Breast epithelium (tissue), 4 donors: Measurements from ENCODE around the gene ALDH3A1. TPM values are rescaled to one million over a fixed set of nuclear protein-coding genes. Genes with fewer than 3 reads are reported as not detected.

Experiments
- DNase-seq, 2 donors: peaks; one replicate each; pipeline ENCODE4 v3.0.0-alpha.2; 2019; ENCODE audit warnings: low spot score in 2 of 2
- H3K27ac ChIP-seq, 2 donors: fragments of 200-600 bp; sonication (generic) in 1 of 2; one replicate each; pipeline ENCODE4 v1.5.1; 2016 to 2019; ENCODE audit warnings: mild to moderate bottlenecking in 1 of 2
- H3K27me3 ChIP-seq, 2 donors: fragments of 200-600 bp; sonication (generic) in 1 of 2; one replicate each; pipeline versions ENCODE4 v1.5.1 to v1.6.0; 2017 to 2019; ENCODE audit warnings: control low read depth in 1 of 2, mild to moderate bottlenecking in 1 of 2
- H3K36me3 ChIP-seq: fragments of 200-600 bp; one replicate; pipeline ENCODE4 v1.5.1; 2019
- H3K4me1 ChIP-seq, 2 donors: fragments of 200-600 bp; sonication (generic); one replicate each; pipeline ENCODE4 v1.5.1; 2016 to 2019; ENCODE audit warnings: control low read depth in 1 of 2
- H3K4me3 ChIP-seq, 3 donors: fragments of 200-600 bp; sonication (generic); 1 replicate in 2 of 3; 2 replicates in 1 of 3; pipeline ENCODE4 v1.5.1; 2016 to 2019; ENCODE audit warnings: mild to moderate bottlenecking in 3 of 3, moderate library complexity in 2 of 3
- H3K9me3 ChIP-seq, 2 donors: fragments of 200-600 bp; sonication (generic) in 1 of 2; one replicate each; pipeline ENCODE4 v1.5.1; 2016 to 2019; ENCODE audit warnings: control low read depth in 1 of 2
- POLR2A ChIP-seq: fragments of 450-650 bp; IDR thresholded peaks from one replicate; pipeline ENCODE4 v1.6.1; 2016; ENCODE audit warnings: antibody characterized with exemption, mild to moderate bottlenecking, moderate library complexity
- POLR2AphosphoS5 ChIP-seq, 3 donors: sonication (generic); formaldehyde crosslinking; IDR thresholded peaks; one replicate each; pipeline ENCODE4 v1.6.1; 2017; ENCODE audit warnings: antibody characterized with exemption in 3 of 3
- intact Hi-C: fragments of 100-400 bp; cut with DNase I; formaldehyde crosslinking; loops from one replicate; pipeline ENCODE4 v1.15.1; 2023; ENCODE audit warnings: low total_unique reads
- total RNA-seq, 3 donors: library from RNA; depleted of rRNA; stranded (reverse); fragments of >200 nt; gene quantifications; one replicate each; pipeline ENCODE4 v1.1.0, GENCODE V29; 2016
- TF ChIP-seq, protein P1 (sequence below), 3 donors: fragments of 450-650 bp; IDR thresholded peaks; one replicate each; pipeline ENCODE4 v1.5.1; 2016 to 2017; ENCODE audit warnings: antibody characterized with exemption in 3 of 3, mild to moderate bottlenecking in 3 of 3, moderate library complexity in 3 of 3

ALDH3A1 gene
- total RNA-seq, 3 donors from 2014 or later: 1.1 to 5.6 (median 2.0) TPM

DNA sequence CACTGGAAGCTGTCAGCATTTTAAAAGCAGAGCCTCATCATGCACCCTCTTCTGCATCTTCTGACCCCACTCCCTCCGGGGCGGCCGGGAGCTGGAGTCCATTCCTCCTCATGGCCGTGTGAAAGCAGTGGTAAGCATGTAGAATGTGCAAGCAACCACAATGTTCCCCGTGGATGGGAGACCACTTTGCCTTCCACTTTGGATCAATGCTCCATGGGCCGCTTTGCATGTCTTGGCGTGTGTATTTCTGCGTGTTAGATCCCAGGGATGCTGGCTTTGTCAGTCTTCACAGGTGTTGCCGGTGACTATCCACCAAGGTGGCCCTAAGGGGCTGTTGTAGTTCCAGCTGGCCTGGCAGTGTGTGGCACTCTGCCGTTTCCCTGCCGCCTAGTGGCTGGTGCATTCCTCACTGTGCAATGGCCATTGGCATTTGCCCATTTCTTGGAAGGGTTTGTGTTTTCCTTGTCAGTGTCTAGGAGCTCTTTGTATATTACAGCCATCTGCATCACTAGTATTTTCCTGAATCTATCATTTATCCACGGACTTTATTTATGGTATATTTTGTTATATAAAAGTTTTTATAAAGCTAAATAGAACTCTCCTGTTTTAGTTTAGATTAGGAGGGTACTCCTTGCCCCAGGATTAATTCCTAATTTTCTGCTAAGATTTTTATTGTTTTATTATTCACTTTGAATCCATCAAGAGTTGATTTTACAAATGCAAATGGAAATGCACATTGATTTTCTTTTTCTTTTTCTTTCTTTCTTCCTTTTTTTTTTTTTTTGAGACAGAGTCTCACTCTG lies 5.8 kb upstream of the ALDH3A1 start:
- intact Hi-C loops: no loop called here
- Histone ChIP-seq H3K27me3 (no peaks in the 10 kb centered on the region), H3K9me3 (no peaks in the 10 kb centered on the region), H3K4me3 (peak overlapping the region in 1 of 3 donors; percentile 43), H3K36me3 (no peaks in the 10 kb centered on the region), H3K4me1 (no peaks in the 10 kb centered on the region), H3K27ac (peak overlapping the region; percentile 76 to 85)
- TF ChIP-seq, protein P1, sequence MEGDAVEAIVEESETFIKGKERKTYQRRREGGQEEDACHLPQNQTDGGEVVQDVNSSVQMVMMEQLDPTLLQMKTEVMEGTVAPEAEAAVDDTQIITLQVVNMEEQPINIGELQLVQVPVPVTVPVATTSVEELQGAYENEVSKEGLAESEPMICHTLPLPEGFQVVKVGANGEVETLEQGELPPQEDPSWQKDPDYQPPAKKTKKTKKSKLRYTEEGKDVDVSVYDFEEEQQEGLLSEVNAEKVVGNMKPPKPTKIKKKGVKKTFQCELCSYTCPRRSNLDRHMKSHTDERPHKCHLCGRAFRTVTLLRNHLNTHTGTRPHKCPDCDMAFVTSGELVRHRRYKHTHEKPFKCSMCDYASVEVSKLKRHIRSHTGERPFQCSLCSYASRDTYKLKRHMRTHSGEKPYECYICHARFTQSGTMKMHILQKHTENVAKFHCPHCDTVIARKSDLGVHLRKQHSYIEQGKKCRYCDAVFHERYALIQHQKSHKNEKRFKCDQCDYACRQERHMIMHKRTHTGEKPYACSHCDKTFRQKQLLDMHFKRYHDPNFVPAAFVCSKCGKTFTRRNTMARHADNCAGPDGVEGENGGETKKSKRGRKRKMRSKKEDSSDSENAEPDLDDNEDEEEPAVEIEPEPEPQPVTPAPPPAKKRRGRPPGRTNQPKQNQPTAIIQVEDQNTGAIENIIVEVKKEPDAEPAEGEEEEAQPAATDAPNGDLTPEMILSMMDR (IDR thresholded peaks at IDR 0.05): peak; percentile 54 to 84 (median 55)
- TF ChIP-seq POLR2A (no peak), POLR2AphosphoS5 (IDR thresholded peaks at IDR 0.05) (peak in 2 of 3 donors; percentile 52 to 58)
- DNase-seq: peak; percentile 75 to 82

DNA sequence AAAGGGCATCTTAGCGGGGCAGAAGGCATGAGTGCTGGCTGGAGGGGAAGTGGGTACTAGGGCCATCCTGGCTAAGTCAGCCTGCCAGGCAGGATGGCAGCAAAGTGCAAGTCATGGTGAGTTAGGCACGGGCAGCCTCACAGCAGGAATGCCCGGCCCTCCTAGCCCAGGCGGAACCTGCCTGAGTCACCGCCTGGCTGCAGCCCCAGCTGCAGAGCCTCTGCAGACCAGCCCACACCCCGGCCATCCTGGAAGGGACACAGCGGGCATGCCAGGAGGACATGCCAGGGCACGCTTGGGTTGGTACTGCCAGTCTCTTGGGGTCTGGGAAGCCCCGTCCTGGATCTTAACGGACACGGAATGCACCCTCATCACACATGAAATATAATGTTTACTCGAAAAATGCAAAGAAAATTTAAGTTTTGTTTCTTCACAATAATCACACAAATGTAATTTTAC lies 5.0 kb upstream of the ALDH3A1 start:
- TF ChIP-seq, protein P1 (IDR thresholded peaks at IDR 0.05): no peak
- peak; percentile 19 to 49 (median 34) for TF ChIP-seq POLR2AphosphoS5 (IDR thresholded peaks at IDR 0.05)
- H3K9me3 ChIP-seq: no peaks in the 10 kb centered on the region
- no peaks in the 10 kb centered on the region for H3K36me3 ChIP-seq
- peak overlapping the region; percentile 76 to 85 for H3K27ac ChIP-seq
- DNase-seq: peak; percentile 77 to 93
- H3K27me3 ChIP-seq: no peaks in the 10 kb centered on the region
- H3K4me3 ChIP-seq: peak overlapping the region in 1 of 3 donors; percentile 43
- intact Hi-C loops: no loop called here
- H3K4me1 ChIP-seq: no peaks in the 10 kb centered on the region

DNA sequence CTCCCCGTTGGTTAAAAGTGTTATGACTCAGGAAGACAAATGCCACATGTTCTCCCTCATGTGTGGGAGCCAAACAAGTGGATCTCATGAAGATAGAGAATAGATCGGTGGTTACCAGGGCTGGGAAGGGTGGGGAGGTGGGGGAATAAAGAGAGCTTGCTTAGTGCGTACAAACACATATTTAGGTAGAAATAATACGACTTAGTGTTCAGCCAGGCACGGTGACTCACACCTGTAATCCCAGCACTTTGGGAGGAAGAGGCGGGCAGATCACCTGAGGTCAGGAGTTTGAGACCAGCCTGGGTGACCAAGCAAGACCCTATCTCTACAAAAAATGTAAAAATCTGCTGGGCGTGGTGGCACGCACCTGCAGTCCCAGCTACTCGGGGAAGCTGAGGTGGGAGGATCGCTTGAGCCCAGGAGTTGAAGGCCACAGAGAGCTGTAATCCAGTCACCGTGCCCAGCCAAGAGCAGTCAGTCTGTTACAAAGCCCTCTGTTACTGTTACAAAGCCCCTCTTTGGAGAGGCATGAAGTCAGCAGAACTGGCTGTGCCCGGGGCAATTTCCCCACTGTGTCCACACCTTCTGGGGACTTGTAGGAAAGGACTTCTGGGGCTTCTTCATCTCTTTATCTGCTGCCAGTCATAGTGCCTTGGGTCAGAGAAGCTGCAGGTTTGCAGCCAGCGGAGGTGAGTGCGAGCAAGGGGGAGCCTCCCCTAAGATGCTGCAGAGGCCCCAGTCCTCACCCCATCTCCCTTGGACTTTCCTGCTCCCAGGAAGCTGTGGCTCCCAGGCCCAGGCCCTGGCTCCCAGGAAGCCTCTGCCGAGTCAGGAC lies 4.3 kb upstream of the ALDH3A1 start:
- DNase-seq: no peak
- intact Hi-C loops: no loop called here
- no peaks in the 10 kb centered on the region for H3K36me3 ChIP-seq
- H3K27ac ChIP-seq: peak overlapping the region; percentile 76 to 85
- H3K4me3 ChIP-seq: no peak overlapping the region
- H3K4me1 ChIP-seq: no peaks in the 10 kb centered on the region
- TF ChIP-seq POLR2AphosphoS5 (IDR thresholded peaks at IDR 0.05) (no peak), POLR2A (no peak)
- TF ChIP-seq, protein P1 (IDR thresholded peaks at IDR 0.05): no peak
- no peaks in the 10 kb centered on the region for H3K9me3 ChIP-seq
- H3K27me3 ChIP-seq: no peaks in the 10 kb centered on the region

DNA sequence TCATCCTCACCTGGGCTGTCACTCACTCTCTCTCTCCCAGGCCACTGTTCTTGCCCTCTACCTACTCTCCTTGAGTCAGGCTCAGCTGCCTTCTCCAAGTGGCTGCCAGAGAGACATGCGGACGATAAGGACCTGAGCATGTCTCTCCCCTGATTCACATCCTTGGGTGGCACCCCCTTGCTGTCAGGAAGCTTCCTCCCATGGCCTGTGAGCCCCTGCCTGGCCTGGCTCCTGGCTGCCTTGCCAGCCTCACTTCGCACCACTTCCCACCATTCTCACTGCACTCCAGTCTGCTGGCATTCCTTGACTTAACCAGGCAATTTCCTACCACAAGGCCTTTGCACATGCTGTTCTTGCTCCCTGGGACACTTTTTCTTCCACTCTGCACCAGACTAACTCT lies 2.7 kb upstream of the ALDH3A1 start:
- intact Hi-C loops: no loop called here
- DNase-seq: no peak
- no peak overlapping the region for H3K4me3 ChIP-seq
- no peaks in the 10 kb centered on the region for H3K4me1 ChIP-seq
- H3K36me3 ChIP-seq: no peaks in the 10 kb centered on the region
- H3K27me3 ChIP-seq: no peaks in the 10 kb centered on the region
- TF ChIP-seq POLR2AphosphoS5 (IDR thresholded peaks at IDR 0.05) (no peak), POLR2A (no peak)
- TF ChIP-seq, protein P1 (IDR thresholded peaks at IDR 0.05): no peak
- peak overlapping the region; percentile 34 to 64 for H3K27ac ChIP-seq
- no peaks in the 10 kb centered on the region for H3K9me3 ChIP-seq
